ENCODE data around the gene PIF1.

GRCh38 chr15:64861331-64861730 is 35.9 kb upstream of the PIF1 start:
- no peak for TF ChIP-seq CTCF (IDR thresholded peaks at IDR 0.05; ENCODE audit: low read depth, low read length)
- TF ChIP-seq EZH2phosphoT487 (IDR thresholded peaks at IDR 0.05; ENCODE audit: low read depth) = no peak

Data from OCI-LY3 (cell line).